ENCODE measurements around the gene CMIP.

The CMIP gene

GRCh38 chr16:81550432-81550808, 105.8 kb downstream of the CMIP start:
- H3K27me3 ChIP-seq (replicated peaks): no peaks in the 10 kb centered on the region
- H3K27ac ChIP-seq: no peak overlapping the region
- in situ Hi-C loops (cut with HindIII; ENCODE audit: low pct_ligation_motif_present, low sequenced_read_pairs): no loop called here
- TF ChIP-seq, protein P1, sequence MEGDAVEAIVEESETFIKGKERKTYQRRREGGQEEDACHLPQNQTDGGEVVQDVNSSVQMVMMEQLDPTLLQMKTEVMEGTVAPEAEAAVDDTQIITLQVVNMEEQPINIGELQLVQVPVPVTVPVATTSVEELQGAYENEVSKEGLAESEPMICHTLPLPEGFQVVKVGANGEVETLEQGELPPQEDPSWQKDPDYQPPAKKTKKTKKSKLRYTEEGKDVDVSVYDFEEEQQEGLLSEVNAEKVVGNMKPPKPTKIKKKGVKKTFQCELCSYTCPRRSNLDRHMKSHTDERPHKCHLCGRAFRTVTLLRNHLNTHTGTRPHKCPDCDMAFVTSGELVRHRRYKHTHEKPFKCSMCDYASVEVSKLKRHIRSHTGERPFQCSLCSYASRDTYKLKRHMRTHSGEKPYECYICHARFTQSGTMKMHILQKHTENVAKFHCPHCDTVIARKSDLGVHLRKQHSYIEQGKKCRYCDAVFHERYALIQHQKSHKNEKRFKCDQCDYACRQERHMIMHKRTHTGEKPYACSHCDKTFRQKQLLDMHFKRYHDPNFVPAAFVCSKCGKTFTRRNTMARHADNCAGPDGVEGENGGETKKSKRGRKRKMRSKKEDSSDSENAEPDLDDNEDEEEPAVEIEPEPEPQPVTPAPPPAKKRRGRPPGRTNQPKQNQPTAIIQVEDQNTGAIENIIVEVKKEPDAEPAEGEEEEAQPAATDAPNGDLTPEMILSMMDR (IDR thresholded peaks at IDR 0.05; ENCODE audit: low read depth, low read length, missing control alignments): no peak
- H3K4me3 ChIP-seq (ENCODE audit: low read depth, low read length): no peak overlapping the region
- H3K36me3 ChIP-seq (replicated peaks): no peaks in the 10 kb centered on the region
- DNase-seq: no peak

GRCh38 chr16:81551151-81551808, 106.7 kb downstream of the CMIP start:
- H3K27me3 ChIP-seq (replicated peaks): no peaks in the 10 kb centered on the region
- TF ChIP-seq, protein P1 (IDR thresholded peaks at IDR 0.05; ENCODE audit: low read depth, low read length, missing control alignments): peak; percentile 12
- in situ Hi-C loops (cut with HindIII; ENCODE audit: low pct_ligation_motif_present, low sequenced_read_pairs): no loop called here
- DNase-seq: peak; percentile 83
- H3K36me3 ChIP-seq (replicated peaks): no peaks in the 10 kb centered on the region
- H3K27ac ChIP-seq: peak overlapping the region; percentile 89
- no peak overlapping the region for H3K4me3 ChIP-seq (ENCODE audit: low read depth, low read length)

GRCh38 chr16:81551821-81552304, 107.3 kb downstream of the CMIP start:
- Histone ChIP-seq H3K27ac (peak overlapping the region; percentile 89), H3K4me3 (ENCODE audit: low read depth, low read length) (no peak overlapping the region), H3K36me3 (replicated peaks) (no peaks in the 10 kb centered on the region), H3K27me3 (replicated peaks) (no peaks in the 10 kb centered on the region)
- TF ChIP-seq, protein P1 (IDR thresholded peaks at IDR 0.05; ENCODE audit: low read depth, low read length, missing control alignments): no peak
- in situ Hi-C loops (cut with HindIII; ENCODE audit: low pct_ligation_motif_present, low sequenced_read_pairs): no loop called here
- DNase-seq: peak; percentile 91

- in situ Hi-C loops (cut with HindIII; ENCODE audit: low pct_ligation_motif_present, low sequenced_read_pairs): no loop called here
These were observed 108.1 kb downstream of the CMIP start for GRCh38 chr16:81552743-81553079.

GRCh38 chr16:81553080-81553813, 108.6 kb downstream of the CMIP start:
- Histone ChIP-seq H3K27ac (peak overlapping the region; percentile 89), H3K36me3 (replicated peaks) (no peaks in the 10 kb centered on the region), H3K27me3 (replicated peaks) (no peaks in the 10 kb centered on the region), H3K4me3 (ENCODE audit: low read depth, low read length) (no peak overlapping the region)
- no peak for DNase-seq
- TF ChIP-seq, protein P1 (IDR thresholded peaks at IDR 0.05; ENCODE audit: low read depth, low read length, missing control alignments): no peak
- in situ Hi-C loops (cut with HindIII; ENCODE audit: low pct_ligation_motif_present, low sequenced_read_pairs): no loop called here

More at GRCh38 chr16:81552743-81553079, 108.1 kb downstream of the CMIP start:
- H3K36me3 ChIP-seq (replicated peaks): no peaks in the 10 kb centered on the region
- no peak for DNase-seq
- H3K4me3 ChIP-seq (ENCODE audit: low read depth, low read length): no peak overlapping the region
- H3K27me3 ChIP-seq (replicated peaks): no peaks in the 10 kb centered on the region
- TF ChIP-seq, protein P1 (IDR thresholded peaks at IDR 0.05; ENCODE audit: low read depth, low read length, missing control alignments): peak; percentile 24
- peak overlapping the region; percentile 89 for H3K27ac ChIP-seq
